ENCODE measurements around the gene ARRDC2.
"Not testable (repeated sequence)": the region's sequence is repeated elsewhere in the genome, so short reads cannot be mapped to it uniquely, and the experiment has no call there.

The ARRDC2 gene

DNA sequence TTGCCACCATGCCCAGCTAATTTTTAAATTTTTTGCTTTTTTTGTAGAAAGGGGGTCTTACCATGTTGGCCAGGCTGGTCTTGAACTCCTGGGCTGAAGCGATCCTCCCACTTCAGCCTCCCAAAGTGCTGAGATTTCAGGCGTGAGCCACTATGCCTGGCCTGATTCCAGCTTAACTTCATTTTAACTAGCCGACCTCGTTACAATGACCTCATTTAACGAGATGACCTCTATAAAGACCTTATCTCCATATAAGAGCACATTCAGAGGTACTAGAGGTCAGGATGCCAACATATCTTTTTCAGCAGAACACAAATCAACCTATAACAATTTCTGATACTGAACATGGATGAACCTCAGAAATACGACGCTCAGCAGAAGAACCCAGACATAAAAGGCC, 30.5 kb upstream of the ARRDC2 start:
- DNase-seq = no peak
- Mint-ChIP-seq H3K27ac (no peak overlapping the region), H3K4me3 (no peak overlapping the region), H3K4me1 (ENCODE audit: low read depth) (no peaks in the 10 kb centered on the region), H3K27me3 (peaks cover 21% of the 10 kb centered on the region), H3K36me3 (ENCODE audit: low read depth) (no peaks in the 10 kb centered on the region), H3K9me3 (no peaks in the 10 kb centered on the region)

- DNase-seq = no peak
- Mint-ChIP-seq H3K27me3 (peaks cover 24% of the 10 kb centered on the region), H3K36me3 (ENCODE audit: low read depth) (no peaks in the 10 kb centered on the region)
These were observed 26.4 kb upstream of the ARRDC2 start for GRCh38 chr19:17981611-17982010.

DNA sequence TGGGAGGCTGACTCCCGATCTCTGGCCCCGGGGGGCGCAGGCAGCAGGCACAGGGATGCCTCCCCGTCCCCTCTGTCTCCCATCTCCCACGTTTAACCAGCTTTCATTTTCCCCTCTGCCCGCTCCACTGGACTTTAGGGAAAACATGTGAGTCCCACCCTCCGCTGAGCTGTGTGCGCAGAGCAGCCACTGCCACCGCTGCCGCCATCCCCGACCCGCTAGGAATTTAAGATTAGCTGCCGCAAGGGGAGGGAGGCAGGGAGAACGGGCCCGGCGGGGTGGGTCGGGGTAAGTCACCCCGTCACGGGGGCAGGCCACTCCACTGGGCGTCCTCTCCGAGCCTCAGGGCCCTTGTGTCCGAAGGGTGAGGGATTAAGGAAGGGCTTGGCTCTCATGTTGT, 25.5 kb upstream of the ARRDC2 start:
- DNase-seq = no peak
- Mint-ChIP-seq H3K27ac (no peak overlapping the region), H3K27me3 (peaks cover 24% of the 10 kb centered on the region), H3K9me3 (no peaks in the 10 kb centered on the region), H3K4me3 (no peak overlapping the region), H3K36me3 (ENCODE audit: low read depth) (no peaks in the 10 kb centered on the region), H3K4me1 (ENCODE audit: low read depth) (no peaks in the 10 kb centered on the region)

More at GRCh38 chr19:17981611-17982010, 26.4 kb upstream of the ARRDC2 start:
- Mint-ChIP-seq H3K4me3 (no peak overlapping the region), H3K9me3 (no peaks in the 10 kb centered on the region), H3K27ac (no peak overlapping the region), H3K4me1 (ENCODE audit: low read depth) (no peaks in the 10 kb centered on the region)

DNA sequence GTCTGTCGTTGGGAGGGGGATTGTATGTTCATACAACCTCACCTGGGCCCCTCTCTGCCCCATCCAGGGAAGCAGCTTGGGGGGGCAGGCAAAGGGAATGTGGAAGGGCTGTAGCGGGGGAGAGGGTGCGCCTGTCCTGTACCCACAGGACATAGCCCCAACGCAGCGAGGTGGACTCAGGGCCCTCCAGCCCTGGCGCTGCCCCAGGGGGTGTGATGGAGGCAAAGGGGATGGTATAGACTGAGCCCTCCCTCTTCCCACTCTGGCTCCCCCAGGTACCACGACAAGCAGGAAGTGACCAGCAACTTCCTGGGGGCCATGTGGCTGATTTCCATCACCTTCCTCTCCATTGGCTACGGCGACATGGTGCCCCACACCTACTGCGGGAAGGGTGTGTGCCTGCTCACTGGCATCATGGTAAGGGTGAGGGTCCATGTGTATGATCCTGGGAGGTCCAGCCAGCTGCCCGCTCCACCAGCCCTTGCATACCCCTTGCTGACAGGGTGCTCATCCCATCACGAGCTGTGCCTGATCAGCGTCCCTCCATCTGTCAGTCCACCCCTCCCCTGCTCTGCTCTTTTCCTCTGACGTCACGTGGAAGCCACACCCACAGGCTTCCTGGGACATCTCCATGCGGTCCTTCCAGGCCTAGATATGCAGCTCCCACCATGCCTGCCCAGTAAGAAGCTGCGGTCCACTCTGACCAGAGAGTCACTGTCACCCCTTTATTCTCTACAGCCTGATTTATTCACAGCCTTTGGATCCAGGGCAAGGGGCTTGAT, 22.7 kb upstream of the ARRDC2 start:
- no peak for DNase-seq
- H3K4me1 Mint-ChIP-seq (ENCODE audit: low read depth) = no peaks in the 10 kb centered on the region
- H3K36me3 Mint-ChIP-seq (ENCODE audit: low read depth) = no peaks in the 10 kb centered on the region
- no peaks in the 10 kb centered on the region for H3K9me3 Mint-ChIP-seq
- no peak overlapping the region for H3K4me3 Mint-ChIP-seq
- H3K27ac Mint-ChIP-seq = no peak overlapping the region
- H3K27me3 Mint-ChIP-seq = peaks cover 19% of the 10 kb centered on the region

- not testable (repeated sequence) for H3K4me1 Mint-ChIP-seq (ENCODE audit: low read depth); H3K36me3 Mint-ChIP-seq (ENCODE audit: low read depth); H3K9me3 Mint-ChIP-seq; DNase-seq; H3K27ac Mint-ChIP-seq; H3K4me3 Mint-ChIP-seq
- peaks cover 11% of the 10 kb centered on the region for H3K27me3 Mint-ChIP-seq
These were observed 21.4 kb upstream of the ARRDC2 start for GRCh38 chr19:17986569-17986968.

- Mint-ChIP-seq H3K4me3 (no peak overlapping the region), H3K4me1 (ENCODE audit: low read depth) (no peaks in the 10 kb centered on the region), H3K27ac (no peak overlapping the region), H3K9me3 (no peaks in the 10 kb centered on the region), H3K36me3 (ENCODE audit: low read depth) (no peaks in the 10 kb centered on the region), H3K27me3 (peaks cover 3% of the 10 kb centered on the region)
- no peak for DNase-seq
These were observed 19.8 kb upstream of the ARRDC2 start for GRCh38 chr19:17988161-17988560.

DNA sequence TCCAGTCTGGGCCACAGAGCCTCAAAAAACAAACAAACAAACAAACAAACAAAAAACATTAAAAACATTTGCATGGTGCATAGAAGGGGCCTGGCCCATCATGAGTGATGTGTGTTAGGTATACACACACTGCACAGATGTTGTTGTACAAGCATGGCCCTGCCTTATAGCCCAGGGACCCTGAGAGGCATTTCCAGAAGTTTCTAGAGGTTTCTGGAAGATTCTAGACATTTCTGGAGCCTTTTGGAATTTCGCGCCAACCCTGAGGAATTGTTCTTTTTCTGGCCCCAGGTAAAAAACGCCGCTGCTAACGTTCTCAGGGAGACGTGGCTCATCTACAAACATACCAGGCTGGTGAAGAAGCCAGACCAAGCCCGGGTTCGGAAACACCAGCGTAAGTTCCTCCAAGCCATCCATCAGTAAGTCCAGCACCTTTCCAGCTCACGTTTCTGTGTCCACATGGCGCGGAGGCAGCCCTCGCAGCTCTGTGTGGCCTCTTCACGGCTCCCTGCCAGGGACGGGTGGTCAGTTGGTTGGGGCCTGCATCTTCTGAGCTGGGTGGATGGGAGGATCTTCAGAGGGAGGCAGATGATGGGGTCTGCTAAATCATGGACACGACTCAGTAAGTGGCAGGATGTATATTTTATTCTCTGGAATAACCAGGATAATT, 18.4 kb upstream of the ARRDC2 start:
- Mint-ChIP-seq H3K4me3 (no peak overlapping the region), H3K27ac (no peak overlapping the region), H3K27me3 (peaks cover 3% of the 10 kb centered on the region), H3K36me3 (ENCODE audit: low read depth) (no peaks in the 10 kb centered on the region), H3K4me1 (ENCODE audit: low read depth) (no peaks in the 10 kb centered on the region), H3K9me3 (no peaks in the 10 kb centered on the region)
- no peak for DNase-seq

DNA sequence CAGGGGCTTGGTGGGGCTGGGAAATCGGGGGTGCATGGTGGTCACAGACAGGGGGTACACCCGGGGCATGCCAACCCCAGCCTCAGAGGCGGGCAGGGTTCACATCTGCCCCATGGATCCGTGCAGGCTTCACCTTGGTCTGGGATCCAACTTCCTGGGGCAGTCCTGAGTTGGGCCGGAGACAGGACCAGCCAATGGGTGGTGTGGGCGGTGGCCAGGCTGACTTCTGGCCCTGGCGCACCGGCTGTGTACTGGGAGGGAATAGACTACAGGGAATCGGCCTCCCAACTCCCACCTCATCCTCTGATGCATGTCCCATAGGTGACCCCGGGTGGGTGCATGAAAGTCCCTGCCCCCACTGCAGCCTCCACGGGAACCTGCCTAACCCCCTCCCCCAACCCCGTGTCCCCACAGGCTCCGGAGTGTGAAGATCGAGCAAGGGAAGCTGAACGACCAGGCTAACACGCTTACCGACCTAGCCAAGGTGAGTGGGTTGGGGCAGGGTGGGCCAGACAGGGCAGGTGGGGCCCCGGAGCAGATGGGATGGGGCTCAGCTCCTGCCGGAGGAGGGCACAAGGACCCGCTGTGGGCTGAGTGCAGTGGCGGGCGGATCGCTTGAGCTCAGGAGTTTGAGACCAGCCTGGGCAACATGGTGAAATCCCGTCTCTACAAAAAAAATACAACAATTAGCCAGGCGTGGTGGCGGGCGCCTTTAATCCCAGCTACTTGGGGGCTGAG, 14.7 kb upstream of the ARRDC2 start:
- Mint-ChIP-seq H3K27ac (no peak overlapping the region), H3K9me3 (no peaks in the 10 kb centered on the region), H3K4me3 (no peak overlapping the region), H3K4me1 (ENCODE audit: low read depth) (peaks cover 6% of the 10 kb centered on the region), H3K36me3 (ENCODE audit: low read depth) (no peaks in the 10 kb centered on the region), H3K27me3 (no peaks in the 10 kb centered on the region)
- DNase-seq = no peak

DNA sequence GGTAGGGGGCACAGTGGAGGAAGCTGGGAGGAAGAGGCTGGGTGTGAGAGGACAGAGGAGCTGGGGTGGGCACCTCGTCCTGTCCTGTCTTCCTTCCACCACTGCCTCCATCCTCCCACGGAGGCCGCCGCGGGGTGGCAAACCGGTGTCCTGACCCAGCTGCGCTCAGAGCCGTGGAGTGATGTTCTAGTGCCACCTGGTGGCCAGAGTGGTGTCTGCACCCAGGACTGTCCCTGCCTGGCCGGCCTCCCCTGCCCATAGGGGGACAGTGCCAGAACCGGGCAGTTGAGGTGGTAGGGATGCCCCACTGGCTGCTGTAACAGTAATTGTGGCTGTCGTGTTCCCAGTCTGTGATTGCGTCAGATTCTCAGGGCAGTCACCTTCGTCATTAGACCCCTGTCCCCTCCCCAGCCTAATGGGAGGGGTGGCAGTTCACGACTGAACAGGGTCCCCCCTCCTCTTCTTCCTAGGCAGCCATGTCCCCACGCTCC, 11.1 kb upstream of the ARRDC2 start:
- H3K36me3 Mint-ChIP-seq (ENCODE audit: low read depth) = peaks cover 2% of the 10 kb centered on the region
- no peak overlapping the region for H3K4me3 Mint-ChIP-seq
- peak overlapping the region; percentile 37 for H3K27ac Mint-ChIP-seq
- DNase-seq = peak; percentile 93
- no peaks in the 10 kb centered on the region for H3K9me3 Mint-ChIP-seq
- no peaks in the 10 kb centered on the region for H3K27me3 Mint-ChIP-seq
- H3K4me1 Mint-ChIP-seq (ENCODE audit: low read depth) = peaks cover 19% of the 10 kb centered on the region

GRCh38 chr19:17997969-17998826, 9.8 kb upstream of the ARRDC2 start:
- H3K4me1 Mint-ChIP-seq (ENCODE audit: low read depth) = peaks cover 26% of the 10 kb centered on the region
- DNase-seq = no peak
- H3K27ac Mint-ChIP-seq = no peak overlapping the region
- no peak overlapping the region for H3K4me3 Mint-ChIP-seq
- H3K36me3 Mint-ChIP-seq (ENCODE audit: low read depth) = peaks cover 9% of the 10 kb centered on the region
- no peaks in the 10 kb centered on the region for H3K27me3 Mint-ChIP-seq
- no peaks in the 10 kb centered on the region for H3K9me3 Mint-ChIP-seq

DNA sequence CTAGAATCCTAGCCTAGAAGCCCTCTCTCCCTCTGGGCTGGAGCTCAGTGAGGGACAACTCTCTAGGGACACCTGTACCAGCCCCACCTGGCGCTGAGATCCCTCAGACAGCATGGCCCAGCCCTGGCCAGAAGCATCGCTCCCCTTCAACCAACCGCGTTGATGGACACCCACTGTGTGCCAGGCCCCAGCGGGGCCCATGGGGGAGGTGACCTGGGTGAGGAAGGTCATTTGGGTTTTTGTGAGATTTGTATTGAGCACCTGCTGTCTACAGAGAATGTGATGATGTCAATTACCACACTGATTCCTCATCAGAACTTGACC, 9.2 kb upstream of the ARRDC2 start:
- Mint-ChIP-seq H3K4me1 (ENCODE audit: low read depth) (peaks cover 27% of the 10 kb centered on the region), H3K9me3 (no peaks in the 10 kb centered on the region)

DNA sequence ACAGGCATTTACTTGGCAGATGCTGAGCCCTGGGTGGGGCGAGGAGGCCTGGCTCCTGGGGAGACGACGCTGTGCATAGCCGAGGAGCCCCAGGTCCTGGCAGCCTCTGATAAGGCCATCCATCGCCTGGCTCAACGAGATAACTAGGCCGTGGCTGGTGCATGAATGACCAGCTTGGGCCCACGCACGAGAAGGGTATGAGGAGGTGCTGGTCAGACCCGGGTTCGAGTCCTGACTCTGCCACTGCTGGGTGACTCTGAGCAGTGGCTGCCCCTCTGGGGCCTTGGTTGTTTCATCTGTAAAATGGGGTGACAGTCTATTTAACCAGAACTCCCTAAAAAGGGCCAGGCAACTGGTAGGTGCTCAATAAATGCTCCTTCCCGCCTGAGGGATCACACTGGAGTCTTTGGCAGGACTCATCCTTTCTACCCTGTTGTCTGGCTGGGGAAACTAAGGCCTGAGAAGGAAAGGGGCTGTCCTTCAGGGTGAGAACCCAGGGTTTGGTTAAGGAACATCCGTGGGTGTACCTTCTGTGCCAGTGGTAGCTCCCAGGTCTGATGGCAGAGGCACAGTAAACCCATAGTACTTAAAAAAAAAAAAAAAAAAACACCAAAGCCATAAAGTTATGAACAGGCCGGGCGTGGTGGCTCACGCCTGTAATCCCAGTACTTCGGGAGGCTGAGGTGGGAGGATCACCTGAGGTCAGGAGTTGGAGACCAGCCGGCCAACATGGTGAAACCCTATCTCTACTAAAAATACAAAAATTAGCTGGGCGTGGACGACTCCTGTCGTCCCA, 8.1 kb upstream of the ARRDC2 start:
- no peak for DNase-seq
- peaks cover 27% of the 10 kb centered on the region for H3K4me1 Mint-ChIP-seq (ENCODE audit: low read depth)
- H3K27me3 Mint-ChIP-seq = no peaks in the 10 kb centered on the region
- H3K4me3 Mint-ChIP-seq = peak overlapping the region; percentile 88
- H3K36me3 Mint-ChIP-seq (ENCODE audit: low read depth) = peaks cover 10% of the 10 kb centered on the region
- peak overlapping the region; percentile 97 for H3K27ac Mint-ChIP-seq
- H3K9me3 Mint-ChIP-seq = no peaks in the 10 kb centered on the region

More for the DNA sequence above, 9.2 kb upstream of the ARRDC2 start:
- peaks cover 9% of the 10 kb centered on the region for H3K36me3 Mint-ChIP-seq (ENCODE audit: low read depth)
- no peak for DNase-seq
- no peak overlapping the region for H3K4me3 Mint-ChIP-seq
- no peak overlapping the region for H3K27ac Mint-ChIP-seq
- no peaks in the 10 kb centered on the region for H3K27me3 Mint-ChIP-seq

DNA sequence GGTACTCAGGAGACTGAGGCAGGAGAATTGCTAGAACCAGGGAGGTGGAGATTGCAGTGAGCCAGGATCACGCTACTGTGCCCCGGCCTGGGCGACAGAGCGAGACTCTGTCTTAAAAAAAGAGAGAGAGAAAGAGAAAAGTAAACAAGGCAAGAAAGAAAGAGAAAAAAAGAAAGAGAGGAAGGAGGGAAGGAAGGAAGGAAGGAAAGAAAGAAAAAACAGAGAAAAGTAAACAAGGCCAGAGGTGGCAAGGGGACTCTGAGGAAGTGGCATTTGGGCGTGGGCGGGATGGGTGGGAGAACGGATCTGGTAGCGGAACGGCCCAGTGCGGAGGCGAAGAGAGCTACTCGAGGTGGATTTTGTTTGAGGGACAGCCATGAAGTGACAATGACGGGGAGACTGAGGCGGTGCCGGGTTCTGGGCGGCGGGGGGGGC, 7.5 kb upstream of the ARRDC2 start:
- H3K4me1 Mint-ChIP-seq (ENCODE audit: low read depth) = peaks cover 27% of the 10 kb centered on the region
- DNase-seq = peak; percentile 53
- H3K4me3 Mint-ChIP-seq = peak overlapping the region; percentile 88
- peaks cover 11% of the 10 kb centered on the region for H3K36me3 Mint-ChIP-seq (ENCODE audit: low read depth)
- no peaks in the 10 kb centered on the region for H3K27me3 Mint-ChIP-seq
- peak overlapping the region; percentile 97 for H3K27ac Mint-ChIP-seq
- H3K9me3 Mint-ChIP-seq = no peaks in the 10 kb centered on the region
